RWPE2 (cell line): ENCODE measurements around the gene SPRTN.

ENCODE experiments used
- ATAC-seq: fragments of 200-7000 bp; cut with Tn5 transposase; 3 replicates; pipeline ENCODE4 v1.9.1; 2021; ENCODE audit warnings: low read depth
- DNase-seq: peaks from one replicate; pipeline ENCODE4 v3.0.0-alpha.2; 2020; ENCODE audit warnings: low spot score
- H3K27ac ChIP-seq: fragments of 450-650 bp; 2 replicates; pipeline ENCODE4 v1.5.1; 2017; ENCODE audit warnings: mild to moderate bottlenecking; ENCODE audit not compliant: poor library complexity, severe bottlenecking
- H3K27me3 ChIP-seq: fragments of 250-450 bp; sonication (Bioruptor Pico); 2 replicates; pipeline ENCODE4 v1.5.1; 2021; ENCODE audit warnings: mild to moderate bottlenecking, moderate library complexity; ENCODE audit not compliant: insufficient read depth, poor library complexity, severe bottlenecking
- H3K36me3 ChIP-seq: fragments of 250-450 bp; sonication (Bioruptor Pico); 2 replicates; pipeline ENCODE4 v1.5.1; 2020; ENCODE audit warnings: low read depth, mild to moderate bottlenecking, moderate library complexity
- H3K4me1 ChIP-seq: fragments of 250-450 bp; sonication (Bioruptor Pico); 2 replicates; pipeline ENCODE4 v1.5.1; 2021; ENCODE audit warnings: mild to moderate bottlenecking, moderate library complexity; ENCODE audit not compliant: insufficient read depth, poor library complexity, severe bottlenecking
- H3K4me3 ChIP-seq: fragments of 250-450 bp; sonication (Bioruptor Pico); 2 replicates; pipeline ENCODE4 v1.5.1; 2021; ENCODE audit warnings: mild to moderate bottlenecking, moderate library complexity; ENCODE audit not compliant: severe bottlenecking
- H3K9me3 ChIP-seq: fragments of 250-450 bp; sonication (Bioruptor Pico); 2 replicates; pipeline ENCODE4 v1.5.1; 2021; ENCODE audit warnings: mild to moderate bottlenecking, moderate library complexity; ENCODE audit not compliant: severe bottlenecking
- TF ChIP-seq, protein P1 (sequence below): fragments of 450-650 bp; IDR thresholded peaks from one replicate; pipeline ENCODE4 v1.5.1; 2017; ENCODE audit warnings: mild to moderate bottlenecking, moderate library complexity; ENCODE audit not compliant: poor library complexity, severe bottlenecking

Gene SPRTN

DNA sequence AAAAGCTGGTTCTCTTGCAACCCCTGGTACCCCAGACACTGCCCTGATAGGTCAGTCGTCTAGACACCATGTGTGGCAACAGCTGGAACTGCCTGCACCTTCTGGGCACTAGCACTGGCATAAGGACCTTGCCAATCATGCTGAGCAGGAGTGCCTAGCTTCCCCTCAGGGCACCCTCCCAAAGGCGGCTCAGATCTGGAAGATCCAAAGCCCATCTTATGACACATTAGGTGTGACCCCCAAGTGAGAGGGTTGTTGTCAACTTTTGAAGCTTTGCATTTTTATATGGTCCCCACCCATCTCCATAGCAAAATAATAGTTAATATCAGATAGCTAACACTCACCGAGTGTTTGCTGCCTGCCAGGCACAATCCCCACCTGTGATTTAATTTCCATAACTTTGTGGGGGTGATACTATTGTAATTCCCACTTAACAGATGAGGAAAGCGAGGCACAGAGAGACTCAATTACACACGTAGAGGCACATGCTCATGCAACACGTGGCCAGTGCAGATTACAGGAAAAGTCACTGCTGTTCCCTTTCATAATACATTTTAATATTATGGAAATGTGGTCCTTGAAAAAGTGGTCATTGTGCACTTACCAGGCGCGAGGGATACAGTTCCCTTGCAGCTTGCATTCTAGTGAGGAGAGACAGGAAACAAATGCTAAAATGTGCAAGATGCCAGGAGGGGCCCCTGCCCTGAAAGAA, 26.2 kb upstream of the SPRTN start:
- Histone ChIP-seq H3K4me3 (no peak overlapping the region), H3K4me1 (no peaks in the 10 kb centered on the region), H3K36me3 (no peaks in the 10 kb centered on the region), H3K27ac (no peak overlapping the region), H3K9me3 (no peaks in the 10 kb centered on the region), H3K27me3 (no peaks in the 10 kb centered on the region)
- no peak for ATAC-seq
- no peak for DNase-seq
- TF ChIP-seq, protein P1, sequence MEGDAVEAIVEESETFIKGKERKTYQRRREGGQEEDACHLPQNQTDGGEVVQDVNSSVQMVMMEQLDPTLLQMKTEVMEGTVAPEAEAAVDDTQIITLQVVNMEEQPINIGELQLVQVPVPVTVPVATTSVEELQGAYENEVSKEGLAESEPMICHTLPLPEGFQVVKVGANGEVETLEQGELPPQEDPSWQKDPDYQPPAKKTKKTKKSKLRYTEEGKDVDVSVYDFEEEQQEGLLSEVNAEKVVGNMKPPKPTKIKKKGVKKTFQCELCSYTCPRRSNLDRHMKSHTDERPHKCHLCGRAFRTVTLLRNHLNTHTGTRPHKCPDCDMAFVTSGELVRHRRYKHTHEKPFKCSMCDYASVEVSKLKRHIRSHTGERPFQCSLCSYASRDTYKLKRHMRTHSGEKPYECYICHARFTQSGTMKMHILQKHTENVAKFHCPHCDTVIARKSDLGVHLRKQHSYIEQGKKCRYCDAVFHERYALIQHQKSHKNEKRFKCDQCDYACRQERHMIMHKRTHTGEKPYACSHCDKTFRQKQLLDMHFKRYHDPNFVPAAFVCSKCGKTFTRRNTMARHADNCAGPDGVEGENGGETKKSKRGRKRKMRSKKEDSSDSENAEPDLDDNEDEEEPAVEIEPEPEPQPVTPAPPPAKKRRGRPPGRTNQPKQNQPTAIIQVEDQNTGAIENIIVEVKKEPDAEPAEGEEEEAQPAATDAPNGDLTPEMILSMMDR, result no peak

DNA sequence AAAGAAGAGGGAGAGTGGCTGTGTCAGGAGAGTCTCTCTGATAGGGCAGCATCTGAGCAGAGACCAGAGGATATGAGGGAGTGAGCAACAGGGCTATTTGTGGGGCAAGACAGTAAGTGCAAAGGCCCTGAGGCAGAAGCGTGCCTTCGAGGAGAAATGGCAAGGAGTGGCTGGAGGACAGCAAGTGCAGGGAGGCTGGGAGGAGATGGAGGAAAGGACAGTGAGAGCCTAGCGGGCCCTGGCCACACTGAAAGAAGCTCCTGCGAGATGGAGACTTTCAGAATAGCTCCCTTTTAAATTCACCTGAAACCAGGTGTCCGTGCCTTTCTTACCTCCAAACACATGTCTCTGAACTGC, 25.7 kb upstream of the SPRTN start:
- Histone ChIP-seq H3K4me1 (no peaks in the 10 kb centered on the region), H3K27me3 (no peaks in the 10 kb centered on the region), H3K36me3 (no peaks in the 10 kb centered on the region), H3K4me3 (no peak overlapping the region), H3K27ac (no peak overlapping the region), H3K9me3 (no peaks in the 10 kb centered on the region)
- ATAC-seq (no peak), DNase-seq (no peak)
- TF ChIP-seq, protein P1, result no peak

DNA sequence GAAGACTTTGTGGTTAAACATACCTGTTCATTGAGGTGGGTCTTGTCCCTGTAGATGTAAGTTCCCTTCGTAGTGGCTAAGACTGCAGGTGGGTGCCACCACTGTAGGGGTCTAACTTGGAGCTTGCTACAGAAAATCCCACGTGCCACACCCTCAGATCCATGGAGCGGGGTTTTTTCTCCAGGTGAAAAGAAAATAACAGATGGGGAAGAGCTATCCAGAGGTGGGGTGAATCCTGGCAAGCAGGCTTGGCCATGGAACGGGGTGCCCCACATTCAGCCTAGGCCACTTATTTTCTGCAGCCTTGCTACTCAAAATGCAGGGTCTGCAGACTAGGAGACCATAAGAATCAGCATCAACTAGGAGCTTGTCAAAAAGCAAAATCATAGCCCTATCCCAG, 24.4 kb upstream of the SPRTN start:
- H3K9me3 ChIP-seq, result no peaks in the 10 kb centered on the region
- TF ChIP-seq, protein P1, result no peak
- no peaks in the 10 kb centered on the region for H3K4me1 ChIP-seq
- no peak for ATAC-seq
- H3K27ac ChIP-seq, result no peak overlapping the region
- no peaks in the 10 kb centered on the region for H3K27me3 ChIP-seq
- no peaks in the 10 kb centered on the region for H3K36me3 ChIP-seq
- no peak overlapping the region for H3K4me3 ChIP-seq
- DNase-seq, result no peak

DNA sequence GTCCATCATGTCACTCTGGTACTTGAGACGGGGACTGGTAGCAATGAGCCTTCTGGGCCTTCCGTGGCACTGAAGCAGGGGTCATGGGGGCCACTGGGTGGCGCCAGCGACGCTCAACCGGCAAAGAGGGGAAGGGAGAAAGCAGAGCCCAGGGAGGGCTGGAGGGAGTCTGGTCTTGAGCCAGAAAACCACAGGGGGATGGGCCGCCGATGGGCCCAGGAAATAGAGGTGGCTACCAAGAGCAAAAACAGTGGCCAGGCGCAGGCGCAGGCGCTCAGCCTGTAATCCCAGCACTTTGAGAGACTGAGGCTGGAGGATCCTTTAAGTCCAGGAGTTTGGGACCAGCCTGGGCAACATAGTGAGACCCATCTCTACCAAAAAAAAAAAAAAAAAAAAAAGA, 22.2 kb upstream of the SPRTN start:
- H3K27ac ChIP-seq, result no peak overlapping the region
- TF ChIP-seq, protein P1, result peak; percentile 17
- DNase-seq (no peak), ATAC-seq (no peak; the same call in 2 of the 3 replicates)
- H3K4me1 ChIP-seq, result no peaks in the 10 kb centered on the region
- H3K27me3 ChIP-seq, result no peaks in the 10 kb centered on the region
- no peaks in the 10 kb centered on the region for H3K9me3 ChIP-seq
- no peaks in the 10 kb centered on the region for H3K36me3 ChIP-seq
- H3K4me3 ChIP-seq, result no peak overlapping the region

DNA sequence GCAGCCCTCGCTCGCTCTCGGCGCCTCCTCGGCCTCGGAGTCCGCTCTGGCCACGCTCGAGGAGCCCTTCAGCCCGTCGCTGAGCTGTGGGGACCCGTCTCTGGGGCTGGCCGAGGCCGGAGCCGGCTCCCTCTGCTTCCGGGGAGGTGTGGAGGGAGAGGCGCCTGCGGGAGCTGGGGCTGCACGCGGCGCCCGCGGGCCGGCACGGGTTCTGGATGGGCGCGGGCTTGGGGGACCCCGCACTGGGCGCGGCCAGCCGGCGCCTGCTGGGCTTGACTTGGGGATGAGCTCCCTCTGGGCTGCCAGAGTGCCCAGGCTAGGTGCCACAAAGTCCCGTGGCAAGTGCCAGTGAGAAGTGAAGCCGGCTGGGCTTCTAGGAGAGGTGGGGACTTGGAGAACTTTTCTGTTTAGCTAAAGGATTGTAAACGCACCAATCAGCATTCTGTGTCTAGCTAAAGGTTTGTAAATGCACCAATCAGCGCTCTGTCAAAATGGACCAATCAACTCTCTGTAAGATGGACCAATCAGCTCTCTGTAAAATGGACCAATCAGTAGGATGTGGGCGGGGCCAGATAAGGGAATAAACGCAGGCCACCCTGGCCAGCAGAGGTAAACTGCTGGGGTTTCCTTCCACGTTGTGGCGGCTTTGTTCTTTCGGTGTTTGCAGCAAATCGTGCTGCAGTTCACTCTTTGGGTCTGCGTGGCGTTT, 20.6 kb upstream of the SPRTN start:
- Histone ChIP-seq H3K4me1 (no peaks in the 10 kb centered on the region), H3K27ac (no peak overlapping the region), H3K27me3 (no peaks in the 10 kb centered on the region), H3K4me3 (no peak overlapping the region), H3K9me3 (no peaks in the 10 kb centered on the region), H3K36me3 (no peaks in the 10 kb centered on the region)
- TF ChIP-seq, protein P1, result no peak
- no peak for ATAC-seq
- no peak for DNase-seq
